ENCODE data around the gene GIN1.

The GIN1 gene

GRCh38 chr5:103120607-103121200 is 766 bp upstream of the GIN1 start:
- TF ChIP-seq GATA3 (IDR thresholded peaks at IDR 0.05; ENCODE audit: low read depth, low read length) = no peak
- TF ChIP-seq GATA2 (IDR thresholded peaks at IDR 0.05; ENCODE audit: low read depth, low read length) = no peak

- TF ChIP-seq GATA3 (IDR thresholded peaks at IDR 0.05; ENCODE audit: low read depth, low read length) = no peak
- TF ChIP-seq GATA2 (IDR thresholded peaks at IDR 0.05; ENCODE audit: low read depth, low read length) = no peak
These were observed 721 bp downstream of the GIN1 start for GRCh38 chr5:103119070-103119764.

GRCh38 chr5:103117471-103117991 is 2.4 kb downstream of the GIN1 start:
- no peak for TF ChIP-seq GATA3 (IDR thresholded peaks at IDR 0.05; ENCODE audit: low read depth, low read length)
- no peak for TF ChIP-seq GATA2 (IDR thresholded peaks at IDR 0.05; ENCODE audit: low read depth, low read length)

- TF ChIP-seq GATA2 (IDR thresholded peaks at IDR 0.05; ENCODE audit: low read depth, low read length) = no peak
These were observed 5.5 kb downstream of the GIN1 start for GRCh38 chr5:103114440-103114839.

GRCh38 chr5:103112910-103113309 is 7.0 kb downstream of the GIN1 start:
- TF ChIP-seq GATA3 (IDR thresholded peaks at IDR 0.05; ENCODE audit: low read depth, low read length) = no peak
- TF ChIP-seq GATA2 (IDR thresholded peaks at IDR 0.05; ENCODE audit: low read depth, low read length) = no peak

GRCh38 chr5:103111468-103111867 is 8.5 kb downstream of the GIN1 start:
- no peak for TF ChIP-seq GATA3 (IDR thresholded peaks at IDR 0.05; ENCODE audit: low read depth, low read length)
- no peak for TF ChIP-seq GATA2 (IDR thresholded peaks at IDR 0.05; ENCODE audit: low read depth, low read length)

GRCh38 chr5:103110403-103110802 is 9.5 kb downstream of the GIN1 start:
- no peak for TF ChIP-seq GATA2 (IDR thresholded peaks at IDR 0.05; ENCODE audit: low read depth, low read length)
- TF ChIP-seq GATA3 (IDR thresholded peaks at IDR 0.05; ENCODE audit: low read depth, low read length) = no peak

GRCh38 chr5:103109277-103109676 is 10.7 kb downstream of the GIN1 start:
- TF ChIP-seq GATA2 (IDR thresholded peaks at IDR 0.05; ENCODE audit: low read depth, low read length) (no peak), GATA3 (IDR thresholded peaks at IDR 0.05; ENCODE audit: low read depth, low read length) (no peak)

GRCh38 chr5:103108086-103108485 is 11.9 kb downstream of the GIN1 start:
- no peak for TF ChIP-seq GATA2 (IDR thresholded peaks at IDR 0.05; ENCODE audit: low read depth, low read length)
- no peak for TF ChIP-seq GATA3 (IDR thresholded peaks at IDR 0.05; ENCODE audit: low read depth, low read length)

- no peak for TF ChIP-seq GATA2 (IDR thresholded peaks at IDR 0.05; ENCODE audit: low read depth, low read length)
- no peak for TF ChIP-seq GATA3 (IDR thresholded peaks at IDR 0.05; ENCODE audit: low read depth, low read length)
These were observed 17.7 kb downstream of the GIN1 start for GRCh38 chr5:103102234-103102633.

GRCh38 chr5:103101079-103101750 is 18.7 kb downstream of the GIN1 start:
- TF ChIP-seq GATA3 (IDR thresholded peaks at IDR 0.05; ENCODE audit: low read depth, low read length) (no peak), GATA2 (IDR thresholded peaks at IDR 0.05; ENCODE audit: low read depth, low read length) (no peak)

- TF ChIP-seq GATA2 (IDR thresholded peaks at IDR 0.05; ENCODE audit: low read depth, low read length) (no peak), GATA3 (IDR thresholded peaks at IDR 0.05; ENCODE audit: low read depth, low read length) (no peak)
These were observed 20.9 kb downstream of the GIN1 start for GRCh38 chr5:103098993-103099392.

- TF ChIP-seq GATA3 (IDR thresholded peaks at IDR 0.05; ENCODE audit: low read depth, low read length) (no peak), GATA2 (IDR thresholded peaks at IDR 0.05; ENCODE audit: low read depth, low read length) (no peak)
These were observed 25.2 kb downstream of the GIN1 start for GRCh38 chr5:103094737-103095136.

GRCh38 chr5:103093727-103094126 is 26.2 kb downstream of the GIN1 start:
- no peak for TF ChIP-seq GATA2 (IDR thresholded peaks at IDR 0.05; ENCODE audit: low read depth, low read length)
- no peak for TF ChIP-seq GATA3 (IDR thresholded peaks at IDR 0.05; ENCODE audit: low read depth, low read length)

- no peak for TF ChIP-seq GATA2 (IDR thresholded peaks at IDR 0.05; ENCODE audit: low read depth, low read length)
- no peak for TF ChIP-seq GATA3 (IDR thresholded peaks at IDR 0.05; ENCODE audit: low read depth, low read length)
These were observed 27.3 kb downstream of the GIN1 start for GRCh38 chr5:103092676-103093075.
